ENCODE data around the gene RNPS1.

- TF ChIP-seq CTCF (conservative IDR thresholded peaks at IDR 0.05; ENCODE audit: low read length) (no peak), EZH2phosphoT487 (IDR thresholded peaks at IDR 0.05; ENCODE audit: borderline replicate concordance, low read depth, low read length) (no peak)
Measured at GRCh38 chr16:2244301-2244700, 23.6 kb downstream of the RNPS1 start.

Data from OCI-LY7 (cell line).